ENCODE measurements around the gene RGS19.

DNA sequence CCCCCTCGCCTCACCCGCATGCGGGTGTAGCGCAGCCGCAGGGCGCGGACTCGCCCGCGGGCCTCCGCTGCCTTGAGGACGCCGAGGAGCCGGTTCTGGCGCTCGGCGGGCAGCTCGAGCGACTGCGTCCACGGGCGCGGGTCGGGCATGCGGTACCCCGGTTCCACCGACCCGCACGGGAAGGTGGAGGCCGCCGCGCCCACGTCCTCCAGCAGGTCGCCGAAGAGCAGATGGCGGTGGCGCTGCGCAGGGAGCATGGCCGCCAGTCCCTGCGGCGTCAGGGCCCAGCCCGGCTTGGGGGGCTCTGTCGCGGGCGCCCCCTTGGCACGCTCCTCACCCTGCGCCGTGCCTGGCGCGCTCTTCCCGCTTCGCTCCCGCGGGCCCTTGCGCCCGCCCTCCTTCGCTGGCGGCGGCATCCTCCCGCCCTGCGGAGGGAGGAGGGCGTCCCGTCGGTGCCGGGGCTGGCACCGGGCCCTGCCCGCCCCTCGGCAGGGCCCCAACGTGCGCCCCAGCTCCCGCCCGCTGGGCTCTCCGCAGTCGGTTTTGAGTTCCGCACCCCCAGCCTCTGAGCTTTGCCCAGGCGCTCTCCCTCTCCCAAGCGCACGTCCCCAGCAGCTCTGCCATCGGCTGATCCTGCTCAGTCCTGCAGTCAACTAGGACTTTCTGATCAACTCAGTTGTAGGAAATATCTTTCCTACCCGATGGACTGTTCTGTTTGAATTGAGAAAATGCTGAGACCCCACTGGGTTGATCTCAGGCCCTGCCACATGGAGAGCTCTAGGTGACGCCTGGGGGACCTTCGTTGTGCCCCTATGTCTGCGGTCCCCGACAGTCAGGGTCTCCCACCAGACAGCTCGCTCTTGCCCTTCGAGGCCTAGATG is 4.7 kb upstream of the RGS19 start, which contains the start of gene LKAAEAR1:
- TF ChIP-seq, protein P1, sequence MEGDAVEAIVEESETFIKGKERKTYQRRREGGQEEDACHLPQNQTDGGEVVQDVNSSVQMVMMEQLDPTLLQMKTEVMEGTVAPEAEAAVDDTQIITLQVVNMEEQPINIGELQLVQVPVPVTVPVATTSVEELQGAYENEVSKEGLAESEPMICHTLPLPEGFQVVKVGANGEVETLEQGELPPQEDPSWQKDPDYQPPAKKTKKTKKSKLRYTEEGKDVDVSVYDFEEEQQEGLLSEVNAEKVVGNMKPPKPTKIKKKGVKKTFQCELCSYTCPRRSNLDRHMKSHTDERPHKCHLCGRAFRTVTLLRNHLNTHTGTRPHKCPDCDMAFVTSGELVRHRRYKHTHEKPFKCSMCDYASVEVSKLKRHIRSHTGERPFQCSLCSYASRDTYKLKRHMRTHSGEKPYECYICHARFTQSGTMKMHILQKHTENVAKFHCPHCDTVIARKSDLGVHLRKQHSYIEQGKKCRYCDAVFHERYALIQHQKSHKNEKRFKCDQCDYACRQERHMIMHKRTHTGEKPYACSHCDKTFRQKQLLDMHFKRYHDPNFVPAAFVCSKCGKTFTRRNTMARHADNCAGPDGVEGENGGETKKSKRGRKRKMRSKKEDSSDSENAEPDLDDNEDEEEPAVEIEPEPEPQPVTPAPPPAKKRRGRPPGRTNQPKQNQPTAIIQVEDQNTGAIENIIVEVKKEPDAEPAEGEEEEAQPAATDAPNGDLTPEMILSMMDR (IDR thresholded peaks at IDR 0.05): no peak
- TF ChIP-seq POLR2A (IDR thresholded peaks at IDR 0.05) (no peak), EP300 (IDR thresholded peaks at IDR 0.05) (no peak), POLR2AphosphoS5 (IDR thresholded peaks at IDR 0.05) (no peak)
